K562 (cell line): ENCODE results near the gene PPP1R37. TPM values are rescaled to one million over a fixed set of nuclear protein-coding genes. Genes with fewer than 3 reads are reported as not detected.
A peak's percentile ranks its signal among the peaks of the same experiment; 100 is the strongest.

Source experiments
- ATAC-seq: fragments of 200-7000 bp; cut with Tn5 transposase; 3 replicates; pipeline ENCODE4 v1.9.1; 2020; ENCODE audit warnings: moderate library complexity
- BruUV-seq: library from RNA; stranded (reverse); fragments of 400-500 nt; replicated peaks from 2 replicates; lab custom pipeline; 2021; lab: Mats Ljungman, UMichigan
- CTCF ChIA-PET: fragments of 300-600 bp; formaldehyde crosslinking; extraction: SDS; loops from one replicate; lab custom pipeline; 2021; ENCODE audit warnings: low intra/inter-chr PET ratio; lab: Yijun Ruan, JAX
- POLR2A ChIA-PET: fragments of 300-600, 350-650 bp; sonication (Branson Sonifier 250); formaldehyde crosslinking; extraction: SDS; loops from one replicate; lab custom pipeline; 2021; ENCODE audit warnings: antibody characterized with exemption, inconsistent platforms; lab: Yijun Ruan, JAX
- DNase-seq, 4 experiments: peaks; one replicate each; pipeline versions ENCODE4 v3.0.0 to v3.0.0-alpha.2; 2011 to 2018; ENCODE audit warnings: low spot score in 3 of 4, mixed read lengths in 3 of 4; ENCODE audit errors: extremely low read depth in 1 of 4
- FAIRE-seq: peaks from 2 replicates; lab custom pipeline; 2011; peaks lifted over from hg19 to GRCh38; lab: Jason Lieb, UNC
- H2AFZ ChIP-seq: 2 replicates; pipeline ENCODE4 v1.6.0; 2011; ENCODE audit warnings: low read depth, low read length, control low read depth, inconsistent platforms
- H3K27ac ChIP-seq: fragments of 200-600 bp; 3 replicates; pipeline ENCODE4 v1.8.0; 2011; ENCODE audit warnings: low read depth, mild to moderate bottlenecking, control low read depth, inconsistent platforms, low read length, moderate library complexity, mixed read lengths; ENCODE audit errors: extremely low read depth
- H3K27me3 ChIP-seq, 2 experiments: fragments of 300-600 bp in 1 of 2; 2 replicates in 1 of 2; 3 replicates in 1 of 2; pipeline versions ENCODE4 v1.6.0 to v1.8.0; 2011; ENCODE audit warnings: inconsistent platforms in 2 of 2, low read length in 2 of 2, mild to moderate bottlenecking in 1 of 2, mixed read lengths in 1 of 2, moderate library complexity in 1 of 2; ENCODE audit not compliant: control insufficient read depth in 2 of 2, insufficient read depth in 2 of 2
- H3K36me3 ChIP-seq: fragments of 300-600 bp; 3 replicates; pipeline ENCODE4 v1.8.0; 2011; ENCODE audit warnings: mild to moderate bottlenecking, low read length, inconsistent platforms; ENCODE audit not compliant: control insufficient read depth, insufficient read depth
- H3K4me1 ChIP-seq, 2 experiments: fragments of 200-600 bp in 1 of 2; replicated peaks in 1 of 2; 2 replicates in 1 of 2; 3 replicates in 1 of 2; pipeline versions ENCODE4 v1.5.1 to v1.8.0; 2011; ENCODE audit warnings: inconsistent platforms in 2 of 2, low read length in 2 of 2, mild to moderate bottlenecking in 1 of 2, mixed read lengths in 1 of 2, moderate library complexity in 1 of 2; ENCODE audit not compliant: control insufficient read depth in 2 of 2, insufficient read depth in 2 of 2
- H3K4me2 ChIP-seq: 2 replicates; pipeline ENCODE4 v1.6.1; 2011; ENCODE audit warnings: low read length, control low read depth, inconsistent platforms, mixed read lengths; ENCODE audit not compliant: insufficient read depth
- H3K4me3 ChIP-seq: fragments of 200-600 bp; sonication (generic), shearing (Covaris generic); 2 replicates; pipeline ENCODE4 v1.5.1; 2016; ENCODE audit warnings: control low read depth, inconsistent platforms
- H3K79me2 ChIP-seq: fragments of 200-600 bp; 3 replicates; pipeline ENCODE4 v1.8.0; 2011; ENCODE audit warnings: low read length, inconsistent platforms; ENCODE audit not compliant: control insufficient read depth, insufficient read depth
- H3K9ac ChIP-seq, 2 experiments: 2 replicates each; pipeline versions ENCODE4 v1.6.0 to v1.6.1; 2011; ENCODE audit warnings: low read depth in 2 of 2, low read length in 2 of 2, control low read depth in 1 of 2, inconsistent platforms in 1 of 2, mild to moderate bottlenecking in 1 of 2, mixed read lengths in 1 of 2; ENCODE audit not compliant: insufficient read depth in 1 of 2
- H3K9me1 ChIP-seq: one replicate; pipeline ENCODE4 v1.6.0; 2011; ENCODE audit warnings: inconsistent platforms, mild to moderate bottlenecking, low read length, moderate library complexity; ENCODE audit not compliant: control insufficient read depth, insufficient read depth
- H3K9me3 ChIP-seq: replicated peaks from 2 replicates; pipeline ENCODE4 v1.5.1; 2011; ENCODE audit warnings: low read depth, low read length, inconsistent platforms; ENCODE audit not compliant: control insufficient read depth, insufficient read depth
- H4K20me1 ChIP-seq: replicated peaks from 2 replicates; pipeline ENCODE4 v1.6.1; 2011; ENCODE audit warnings: low read length, inconsistent platforms, mixed read lengths; ENCODE audit not compliant: control insufficient read depth, insufficient read depth
- GABPA ChIP-seq: fragments of 200-800 bp; sonication (Bioruptor generic); conservative IDR thresholded peaks from 2 replicates; pipeline ENCODE4 v1.6.1; 2016; ENCODE audit warnings: low read depth, missing genetic modification characterization, missing compliant biosample characterization
- KLF13 ChIP-seq: fragments of 450-650 bp; IDR thresholded peaks from 2 replicates; pipeline ENCODE4 v1.6.1; 2016; ENCODE audit warnings: missing genetic modification characterization, low read depth, mild to moderate bottlenecking, missing compliant biosample characterization, moderate library complexity, borderline replicate concordance
- MCM5 ChIP-seq: fragments of 450-650 bp; IDR thresholded peaks from 2 replicates; pipeline ENCODE4 v1.6.1; 2016; ENCODE audit warnings: low read depth
- NBN ChIP-seq: fragments of 450-650 bp; IDR thresholded peaks from 2 replicates; pipeline ENCODE4 v1.6.1; 2016; ENCODE audit warnings: low read depth, mild to moderate bottlenecking
- NFXL1 ChIP-seq: fragments of 450-650 bp; formaldehyde crosslinking; IDR thresholded peaks from 2 replicates; pipeline ENCODE4 v1.4.0; 2021; ENCODE audit warnings: mild to moderate bottlenecking
- UBTF ChIP-seq, 2 experiments: IDR thresholded peaks; 2 replicates each; pipeline ENCODE4 v1.6.1; 2012; ENCODE audit warnings: improper control_type of control experiment in 2 of 2, low read depth in 2 of 2, low read length in 2 of 2, borderline replicate concordance in 1 of 2
- ZNF778 ChIP-seq: fragments of 450-650 bp; formaldehyde crosslinking; IDR thresholded peaks from 2 replicates; pipeline ENCODE4 v1.4.0; 2020; ENCODE audit warnings: mild to moderate bottlenecking, moderate library complexity
- WGBS: fragments of 100-300 bp; shearing (Covaris generic); methylation state at CpG from one replicate; pipeline ENCODE4 v1.1.6; 2016; ENCODE audit warnings: low coverage, mixed read lengths; ENCODE audit not compliant: insufficient coverage; ENCODE audit errors: missing lambda C conversion rate; 5-methylcytosine and 5-hydroxymethylcytosine counted together
- in situ Hi-C: fragments of 300-500 bp; cut with MboI; formaldehyde crosslinking; loops from 4 replicates; pipeline ENCODE4 v1.15.0; 2018; ENCODE audit warnings: inconsistent platforms, mixed read lengths
- intact Hi-C: fragments of 100-400 bp; cut with micrococcal nuclease; formaldehyde crosslinking; loops from 2 replicates; pipeline ENCODE4 v1.14.2; 2022
- polyA plus RNA-seq, 8 experiments: library from polyadenylated mRNA; depleted of rRNA in 4 of 8; stranded (reverse) in 5 of 8; unstranded in 3 of 8; fragments of >200 nt; fragmentation: Nextera tagmentation in 2 of 8; fragmentation: Illumina TruSeq in 1 of 8; extraction: Ambion mirVana in 2 of 8; extraction: Trizol in 1 of 8; gene quantifications; 2 replicates each; pipeline versions ENCODE4 v1.2.1 to v1.2.3, GENCODE V29; 2011 to 2014; ENCODE audit warnings: inconsistent platforms in 1 of 8, missing spikeins in 1 of 8
- total RNA-seq, 7 experiments: library from RNA; depleted of rRNA in 6 of 7; stranded (reverse); fragments of >200 nt in 6 of 7; fragmentation: Illumina TruSeq in 2 of 7; extraction: Trizol in 2 of 7; gene quantifications; 2 replicates each; pipeline versions ENCODE4 v1.2.1 to v1.2.3, GENCODE V29; 2011 to 2021; ENCODE audit warnings: low replicate concordance in 1 of 7
- TF ChIP-seq, protein P1 (sequence below): fragments of 250-450 bp; sonication (Bioruptor Pico); IDR thresholded peaks from 2 replicates; pipeline ENCODE4 v1.4.0; 2020; ENCODE audit warnings: mild to moderate bottlenecking, moderate library complexity

Gene PPP1R37
- total and polyA plus RNA-seq, 9 of the 15 experiments (the other 6 are each of a cell fraction or from before 2014, with no cell fraction given) = 0.04 to 20.3 (median 7.3) TPM

GRCh38 chr19:45186509-45187334, 93.7 kb downstream of the PPP1R37 start:
- POLR2A ChIA-PET = interaction anchor here (0.6 to 0.7 kb wide), 2 partner anchors 39 to 152 kb away, joined by 3 read pairs; no protein-coding TSS in a partner anchor
- Histone ChIP-seq H3K27me3 (no peaks in the 10 kb centered on the region), H2AFZ (no peak overlapping the region)
- intact Hi-C loops = loop anchor here (1.0 to 5.0 kb wide), 2 partner anchors 24 to 169 kb away; no protein-coding TSS in a partner anchor
- no peak for TF ChIP-seq NBN
- no peak for TF ChIP-seq KLF13 (tag)
- TF ChIP-seq GABPA = no peak
- TF ChIP-seq ZNF778 = no peak
- no peak for TF ChIP-seq MCM5
- TF ChIP-seq UBTF (IDR thresholded peaks at IDR 0.05; ENCODE audit: borderline replicate concordance in 1 of 2, low read depth in 2 of 2, low read length in 2 of 2) = no peak
- TF ChIP-seq, protein P1, sequence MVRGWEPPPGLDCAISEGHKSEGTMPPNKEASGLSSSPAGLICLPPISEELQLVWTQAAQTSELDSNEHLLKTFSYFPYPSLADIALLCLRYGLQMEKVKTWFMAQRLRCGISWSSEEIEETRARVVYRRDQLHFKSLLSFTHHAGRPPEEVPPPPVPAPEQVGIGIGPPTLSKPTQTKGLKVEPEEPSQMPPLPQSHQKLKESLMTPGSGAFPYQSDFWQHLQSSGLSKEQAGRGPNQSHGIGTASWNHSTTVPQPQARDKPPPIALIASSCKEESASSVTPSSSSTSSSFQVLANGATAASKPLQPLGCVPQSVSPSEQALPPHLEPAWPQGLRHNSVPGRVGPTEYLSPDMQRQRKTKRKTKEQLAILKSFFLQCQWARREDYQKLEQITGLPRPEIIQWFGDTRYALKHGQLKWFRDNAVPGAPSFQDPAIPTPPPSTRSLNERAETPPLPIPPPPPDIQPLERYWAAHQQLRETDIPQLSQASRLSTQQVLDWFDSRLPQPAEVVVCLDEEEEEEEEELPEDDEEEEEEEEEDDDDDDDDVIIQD (CRISPR knock-in tag) = no peak
- TF ChIP-seq NFXL1 (CRISPR knock-in tag) = no peak
- TF ChIP-seq, all 486 proteins: peak for 0
- Histone ChIP-seq H3K79me2 (0 out of 3 replicates have a peak, but pooled peaks cover 1% of the 10 kb centered on the region), H3K36me3 (peaks cover 2% of the 10 kb centered on the region; the same call in 1 of the 3 replicates), H3K4me2 (no peak overlapping the region), H3K4me3 (no peak overlapping the region), H3K27ac (no peak overlapping the region), H3K4me1 (peaks cover 0 to 7% of the 10 kb centered on the region in 2 experiments), H3K9me3 (no peaks in the 10 kb centered on the region), H3K9ac (no peak overlapping the region), H4K20me1 (no peaks in the 10 kb centered on the region), H3K9me1 (no peaks in the 10 kb centered on the region)
- peak in 1 of 4 experiments; percentile 1 for DNase-seq
- 51% methylated on average over 7 of the region's 12 CpGs for WGBS
- CTCF ChIA-PET = no interaction called here
- no peak for FAIRE-seq
- no peak for ATAC-seq
- in situ Hi-C loops = no loop called here
- BruUV-seq = no TSS peak
